ENCODE results near the gene CTIF.

Gene CTIF

DNA sequence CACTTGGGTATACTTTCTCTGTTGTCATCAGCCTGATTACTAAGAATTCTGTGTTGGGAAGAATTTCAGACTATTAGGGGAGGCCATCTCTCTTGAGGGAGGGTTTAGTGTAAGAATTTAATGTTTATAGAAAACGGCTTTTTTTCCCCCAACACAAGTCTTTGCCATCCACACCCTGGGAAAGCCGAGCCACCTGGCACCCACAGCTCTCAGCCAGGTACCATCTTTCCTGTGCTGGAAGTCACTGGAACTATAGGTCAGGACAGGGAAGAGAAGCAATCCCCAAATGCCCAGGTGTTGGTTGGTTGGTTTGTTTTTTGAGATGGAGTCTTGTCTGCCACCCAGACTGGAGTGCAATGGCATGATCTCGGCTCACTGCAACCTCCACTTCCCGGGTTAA, 256.9 kb downstream of the CTIF start:
- no peak for DNase-seq

DNA sequence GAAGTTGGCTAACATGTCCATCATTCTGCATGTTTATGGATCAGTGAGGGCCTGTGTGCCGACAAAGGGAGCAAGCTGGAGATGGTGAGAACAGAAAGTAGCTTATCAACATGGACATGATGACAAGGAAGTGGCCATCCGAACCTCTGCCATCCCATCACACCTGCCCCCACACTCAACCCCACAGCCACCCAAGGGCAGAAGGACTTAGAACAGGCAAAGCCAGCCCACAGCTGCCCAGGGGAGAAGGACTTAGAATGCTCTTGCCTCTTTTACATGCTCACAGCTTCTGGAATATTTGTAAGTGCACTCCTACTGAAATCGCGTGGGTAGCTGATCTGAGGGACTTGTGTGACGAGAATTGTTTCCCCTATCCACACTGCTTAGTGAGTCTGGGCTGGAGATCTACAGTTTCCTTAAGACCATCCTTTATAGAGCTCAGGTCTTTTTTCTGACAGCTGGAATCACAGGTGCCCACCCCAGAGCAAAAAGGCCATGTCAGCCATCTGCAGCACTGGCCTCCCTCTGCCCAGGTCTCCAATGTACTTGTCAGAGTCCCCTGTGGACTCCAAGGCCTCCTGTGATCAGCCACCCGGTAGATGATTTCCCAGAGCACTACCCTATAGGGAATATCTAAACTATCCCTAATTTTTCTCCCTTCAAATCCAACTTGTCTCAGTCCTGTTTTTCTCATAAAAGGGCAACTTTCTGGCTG, 257.8 kb downstream of the CTIF start:
- DNase-seq, result no peak

DNA sequence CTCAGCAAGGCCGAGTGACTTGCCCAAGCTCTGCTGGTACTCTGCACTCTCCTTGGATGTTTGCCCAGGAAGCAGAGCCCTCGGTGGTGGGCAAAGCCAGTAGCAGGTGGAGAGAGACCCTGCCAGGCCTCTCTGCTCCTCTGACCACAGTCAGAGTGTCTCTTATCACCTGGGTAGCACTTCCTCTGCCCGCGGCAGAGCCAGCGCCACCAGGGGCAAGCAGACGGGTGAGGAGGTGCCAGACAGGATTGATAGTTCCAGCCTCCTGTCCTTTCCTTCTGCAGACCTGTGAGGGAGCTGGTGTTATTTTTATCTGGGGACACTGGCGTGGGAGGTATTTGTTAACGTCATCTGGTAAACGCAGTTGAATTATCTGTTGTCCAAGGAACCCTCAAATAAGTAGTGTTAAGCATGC, 259.0 kb downstream of the CTIF start:
- DNase-seq, result peak in 1 of 2 experiments; percentile 17

DNA sequence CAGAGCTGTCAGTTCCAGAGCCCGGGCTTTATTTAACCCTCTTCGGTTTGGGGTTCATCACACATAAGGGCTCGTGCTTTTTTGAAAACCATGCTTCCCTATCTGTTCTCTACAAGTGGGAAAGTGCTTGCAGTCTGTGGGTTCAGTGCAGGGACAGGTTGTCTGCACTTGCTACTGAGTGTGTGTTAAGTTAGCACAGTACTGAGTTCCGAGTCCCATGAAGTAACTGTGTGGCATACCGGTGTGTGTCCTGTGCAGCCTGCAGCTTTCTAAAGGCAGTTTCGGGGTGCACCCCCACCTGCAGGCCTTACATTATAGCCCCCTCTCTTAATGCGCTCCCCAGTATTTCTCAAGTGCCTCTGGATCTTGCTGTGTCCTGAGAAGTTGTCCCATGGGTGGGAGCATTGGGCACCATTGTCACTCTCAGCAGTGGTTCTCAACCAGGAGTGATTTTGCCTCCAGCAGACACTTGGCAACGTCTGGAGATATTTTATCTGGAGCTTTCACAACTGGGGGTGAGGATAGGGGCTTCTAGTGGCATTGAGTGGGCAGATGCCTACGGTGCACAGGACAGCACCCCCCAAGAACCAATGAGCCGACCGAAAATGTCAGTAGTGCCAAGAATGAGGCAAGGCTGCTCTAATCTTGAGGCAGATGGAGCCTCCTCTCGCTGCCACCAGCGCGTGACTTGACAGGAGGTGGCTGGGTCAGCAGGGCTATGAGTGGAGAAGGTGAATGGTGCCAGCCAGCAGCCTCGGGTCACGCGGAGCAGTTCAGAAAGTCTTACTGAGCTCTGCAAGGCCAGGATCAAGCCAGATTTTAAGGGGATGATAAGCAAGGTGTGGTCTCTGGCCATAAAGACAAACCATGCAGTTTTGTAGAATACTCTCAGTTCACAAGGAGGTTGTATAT, 259.8 kb downstream of the CTIF start:
- no peak for DNase-seq

DNA sequence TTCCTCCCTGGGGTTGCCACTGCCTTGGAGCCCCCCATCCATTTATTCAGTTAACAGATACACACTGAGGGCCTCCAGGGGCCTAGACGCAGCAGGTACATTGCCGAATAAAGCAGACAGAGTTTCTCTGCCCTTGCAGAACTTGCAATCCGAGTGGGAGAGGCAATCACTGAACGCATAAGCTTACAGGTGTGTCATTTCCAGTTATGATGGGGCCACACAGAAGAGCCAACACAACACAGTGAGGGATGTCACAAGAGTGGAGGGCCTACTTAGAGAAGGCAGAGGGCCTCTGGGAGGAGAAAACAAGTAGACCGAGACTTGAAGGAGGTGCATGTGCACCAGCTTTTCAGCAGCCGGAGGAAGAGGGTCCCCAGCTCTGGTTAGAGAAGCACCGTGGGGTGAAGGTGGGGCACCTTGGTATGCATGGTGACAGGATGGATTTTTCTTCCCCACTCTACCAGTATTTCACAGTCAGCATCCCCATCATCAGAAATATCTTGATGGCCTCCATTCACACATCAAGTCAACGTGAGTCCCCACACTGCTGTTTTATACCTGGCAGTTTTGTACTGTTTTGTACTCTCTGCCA, 261.0 kb downstream of the CTIF start:
- no peak for DNase-seq

DNA sequence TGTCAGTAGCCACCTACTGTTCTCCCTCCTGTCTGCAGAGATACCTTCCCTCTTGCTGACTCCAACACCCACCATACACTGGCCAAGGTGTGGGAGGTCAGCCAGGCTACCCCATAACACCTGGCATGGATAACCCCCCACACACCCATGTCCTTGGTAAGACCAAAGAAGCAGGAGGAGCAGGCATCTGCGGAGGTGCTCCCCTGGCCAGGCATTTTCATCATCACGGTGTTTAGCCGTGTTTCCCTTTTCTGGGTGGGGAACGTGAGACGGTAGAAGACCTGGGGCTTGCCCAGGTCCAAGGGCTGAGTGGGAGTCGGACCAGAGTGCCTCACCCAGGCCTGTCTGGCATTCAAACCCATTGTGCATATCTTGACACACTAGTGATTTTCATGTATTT, 261.6 kb downstream of the CTIF start:
- no peak for DNase-seq

DNA sequence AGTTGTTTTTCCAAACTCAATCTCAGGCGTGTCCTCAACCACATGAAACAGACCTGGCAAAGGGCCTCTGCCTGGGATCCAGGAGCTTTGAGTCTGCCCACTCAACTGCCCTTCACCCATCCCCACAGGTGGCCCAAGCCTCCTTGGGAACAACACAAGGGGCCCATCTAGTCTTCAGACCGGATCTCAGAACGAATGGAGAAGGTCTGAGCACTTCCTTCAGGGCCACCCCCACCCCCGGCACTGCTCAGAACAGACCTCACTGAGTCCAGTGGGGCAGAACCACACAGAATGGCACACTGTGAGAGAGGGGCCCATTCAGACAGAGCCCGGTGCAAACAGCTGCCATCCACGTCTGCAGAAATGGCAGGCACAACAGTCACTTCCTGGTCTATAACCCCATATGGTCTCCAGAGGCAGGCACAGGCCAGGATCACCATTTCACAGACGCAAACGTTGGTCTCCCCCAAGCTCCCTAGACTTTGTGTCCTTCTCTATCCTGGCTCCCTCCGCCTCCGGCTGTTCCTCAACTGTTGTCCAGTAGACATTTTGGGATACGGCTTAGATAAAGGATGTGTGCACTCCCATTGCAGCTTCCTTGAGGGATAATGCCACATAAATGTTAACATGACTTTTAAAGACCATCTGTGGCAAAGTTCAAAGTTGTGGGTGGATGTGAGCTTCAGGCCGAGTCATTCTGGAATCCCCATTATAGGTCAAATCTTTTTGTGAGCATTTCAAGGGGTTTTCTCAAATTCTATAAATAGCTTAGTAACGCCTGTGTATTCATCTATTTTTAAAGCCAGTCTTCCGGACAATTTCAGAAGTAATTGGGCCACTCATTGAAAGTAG, 262.3 kb downstream of the CTIF start:
- DNase-seq, result no peak

DNA sequence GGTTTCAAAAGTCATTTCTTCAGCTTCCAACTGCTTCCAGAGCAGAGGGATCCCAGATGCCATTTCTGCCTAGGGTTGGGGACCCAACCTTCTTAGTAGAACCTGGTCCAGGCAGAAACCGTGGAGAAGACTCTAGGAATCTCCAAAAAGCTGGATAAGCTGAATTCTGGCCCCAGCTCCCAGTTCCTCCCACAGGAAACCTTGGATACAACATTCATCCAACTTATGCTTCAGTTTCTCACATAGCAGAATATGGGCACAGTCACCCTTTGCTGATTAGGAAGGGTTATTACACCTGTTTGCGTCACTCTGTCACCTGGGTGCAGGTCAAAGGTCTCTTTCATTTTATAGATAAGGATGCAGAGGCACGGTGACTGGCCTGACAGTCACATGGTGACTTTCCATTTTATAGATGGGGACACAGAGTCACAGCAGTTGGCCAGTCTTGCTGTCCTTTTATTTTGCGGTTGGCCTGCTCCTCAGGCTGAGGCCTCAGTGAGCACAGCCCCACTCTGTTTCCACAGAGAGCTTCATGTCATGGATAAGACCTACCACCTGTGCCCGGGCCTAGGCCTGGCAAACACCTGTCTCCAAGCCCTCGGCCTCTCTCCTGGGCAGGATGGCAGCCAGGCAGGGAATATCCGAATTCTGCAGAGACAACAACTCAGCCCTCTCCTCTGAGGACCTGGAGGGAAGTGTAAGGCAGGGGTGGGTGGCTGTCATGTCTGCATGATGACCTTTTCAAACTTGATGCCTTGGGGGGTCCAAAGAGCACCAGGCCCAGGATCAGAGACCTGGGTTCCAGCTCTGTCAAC, 263.1 kb downstream of the CTIF start:
- DNase-seq, result no peak

DNA sequence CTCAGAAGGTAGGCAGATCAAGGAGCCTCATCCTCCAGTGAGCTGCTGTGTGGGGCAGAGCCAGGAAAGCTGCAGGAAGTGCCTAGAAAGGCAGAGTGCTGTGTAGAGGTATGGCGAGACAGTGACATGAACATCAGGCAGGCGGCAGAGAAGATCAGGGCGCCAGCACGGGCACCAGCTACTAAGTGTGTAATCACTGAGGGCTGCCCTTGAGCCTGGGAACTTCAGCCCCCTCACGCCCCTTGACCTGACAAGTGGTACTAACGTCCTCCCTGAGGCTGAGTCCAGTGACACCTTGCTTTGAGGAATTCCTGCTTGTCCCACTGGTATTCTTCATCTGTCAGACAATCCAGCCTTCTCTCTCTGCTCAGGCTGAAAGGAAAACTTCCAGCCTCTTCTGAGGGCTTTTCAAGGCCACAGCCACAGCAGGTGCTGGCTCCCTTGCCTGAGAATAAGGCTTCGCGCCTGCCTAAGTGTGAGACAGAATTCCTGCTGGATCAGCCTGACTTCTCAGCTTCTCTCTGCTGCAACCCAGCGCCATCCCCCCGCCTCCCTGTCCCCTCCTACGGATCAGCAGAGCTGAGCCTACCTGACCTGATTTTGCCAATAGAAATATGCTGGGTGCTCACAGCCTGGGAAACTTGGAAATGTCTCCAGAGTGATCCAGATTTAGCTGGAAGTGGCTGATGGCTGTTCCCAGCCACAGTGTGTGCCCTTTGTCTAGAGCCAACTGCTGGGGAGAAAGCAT, 263.9 kb downstream of the CTIF start:
- no peak for DNase-seq

DNA sequence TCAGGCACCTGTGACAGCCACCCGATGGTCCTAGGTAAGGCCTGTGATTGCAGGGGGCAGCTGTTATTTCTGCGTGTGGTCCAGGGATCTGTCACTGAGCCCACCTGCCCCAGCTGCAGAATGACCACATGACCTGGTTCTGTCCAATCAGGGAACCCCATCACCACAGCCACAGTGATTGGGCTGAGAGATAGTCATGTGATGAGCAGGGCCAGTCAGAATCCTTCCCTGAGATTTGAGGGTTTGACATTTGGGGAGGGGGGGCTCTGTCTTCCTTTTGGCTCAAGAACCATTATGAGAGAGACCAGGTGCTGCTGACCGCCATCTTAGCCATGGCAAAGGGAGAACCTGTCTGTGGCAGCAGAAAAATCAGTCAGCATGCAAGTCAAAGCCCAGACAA, 264.7 kb downstream of the CTIF start:
- DNase-seq, result no peak

DNA sequence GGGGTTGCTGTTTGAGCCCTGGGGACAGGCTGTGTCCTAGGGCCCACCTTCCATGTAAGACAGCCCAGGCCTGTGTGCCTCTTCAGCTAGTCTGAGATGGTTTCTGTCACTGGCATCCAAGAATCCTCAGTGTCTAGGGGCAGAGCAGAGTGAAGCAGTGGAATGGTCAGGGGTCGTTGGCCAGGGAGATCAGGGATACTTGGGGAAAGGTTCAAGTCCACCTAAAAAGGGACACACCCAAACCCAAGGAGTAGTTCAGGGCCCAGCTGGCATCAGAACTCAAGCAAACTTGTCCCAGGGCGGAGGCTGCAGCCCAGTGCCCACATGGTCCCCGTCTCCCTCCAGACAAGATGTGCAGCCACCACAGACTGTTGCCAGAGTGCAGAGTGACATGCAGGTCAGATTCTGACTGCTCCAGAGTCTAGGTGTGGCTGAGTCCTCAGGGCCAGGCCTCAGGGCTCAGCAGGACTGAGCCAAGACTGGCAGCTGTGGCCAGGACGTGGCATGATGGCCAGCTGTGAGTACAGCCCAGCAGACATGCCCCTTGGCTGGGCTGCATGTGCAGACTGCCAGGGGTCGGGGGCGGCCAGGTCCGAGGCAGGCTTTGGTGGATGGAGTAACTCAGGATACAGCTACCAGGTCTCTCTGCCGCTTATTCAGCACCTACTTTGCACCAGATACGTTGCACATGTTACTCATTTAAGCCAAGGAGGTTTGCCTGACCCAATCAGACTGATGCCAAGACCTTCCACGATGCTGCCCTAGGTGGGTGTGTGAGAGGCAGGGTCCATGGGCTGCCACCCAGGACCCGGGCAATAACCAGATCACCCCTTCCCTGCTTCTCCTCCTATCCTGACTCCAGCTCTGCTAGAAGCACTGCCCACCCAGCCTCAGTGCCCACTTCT, 265.4 kb downstream of the CTIF start:
- DNase-seq, result no peak

DNA sequence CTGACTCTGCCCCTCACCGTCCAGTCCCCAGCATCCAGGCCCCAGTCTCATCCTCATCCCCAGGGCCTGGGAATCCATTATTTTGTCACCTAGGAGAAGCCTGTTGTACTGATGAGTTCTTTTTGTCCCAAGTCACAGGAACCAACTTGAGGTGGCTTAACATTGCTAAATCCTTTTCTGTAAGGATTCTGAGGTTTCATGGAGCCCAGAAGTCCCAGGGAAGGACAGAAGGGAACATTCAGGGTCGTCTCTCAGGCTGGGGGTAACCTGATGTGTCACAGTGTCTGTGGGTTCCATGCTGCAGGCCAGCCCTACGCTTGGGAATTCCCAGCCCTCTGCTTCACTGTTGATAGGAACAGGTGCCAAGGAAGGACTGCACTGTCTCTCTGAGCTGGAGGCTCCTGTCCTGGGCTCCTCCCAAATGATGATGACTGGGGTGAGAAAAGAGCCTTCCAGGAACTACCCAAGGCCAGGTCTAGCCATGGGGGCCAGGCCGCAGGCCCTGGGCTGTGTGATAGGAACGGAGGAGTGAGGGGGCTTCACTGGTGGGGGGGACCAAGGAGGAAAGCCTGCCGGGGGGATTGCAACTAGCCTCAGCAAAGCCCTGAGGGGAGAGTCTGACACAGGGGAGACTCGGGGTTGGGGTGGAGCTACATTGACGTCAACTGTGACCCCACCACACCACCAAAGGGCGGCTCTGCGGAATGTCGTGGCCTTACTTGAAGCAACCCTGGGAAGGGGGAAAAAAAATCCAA, 266.2 kb downstream of the CTIF start:
- no peak for DNase-seq

DNA sequence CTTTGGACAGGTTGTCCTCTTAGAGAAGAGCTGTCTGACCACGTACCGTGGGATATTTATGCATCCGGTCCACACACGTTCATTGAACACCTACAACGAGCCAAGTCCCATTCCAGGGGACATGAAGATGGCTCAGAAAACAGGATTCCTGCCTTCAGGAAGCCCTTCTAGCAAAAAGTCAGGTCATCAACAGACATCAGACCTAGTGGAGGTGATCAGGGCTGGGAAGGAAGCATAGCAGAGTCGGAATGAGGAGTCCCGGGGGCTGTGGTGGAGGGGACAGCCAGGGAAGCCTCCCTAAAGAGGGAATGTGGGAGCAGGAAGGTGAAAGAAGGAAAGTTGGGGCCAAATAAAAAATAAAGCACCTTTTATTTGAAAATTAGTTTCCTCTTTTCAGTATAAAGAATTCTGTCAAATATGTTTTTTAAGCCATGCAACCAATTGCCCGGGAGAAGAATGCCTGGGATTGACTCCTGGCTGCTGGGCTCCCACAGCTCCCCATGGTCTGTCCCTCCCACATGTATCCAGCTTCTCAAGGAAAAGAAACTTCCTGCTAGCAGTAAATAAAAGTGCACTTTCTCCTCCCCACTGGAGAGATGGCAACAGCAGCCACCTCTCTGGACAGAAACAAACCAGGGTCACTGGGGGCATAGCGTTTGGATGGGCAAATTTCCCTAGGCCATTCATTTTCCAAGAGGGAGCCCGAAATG, 267.1 kb downstream of the CTIF start:
- no peak for DNase-seq

DNA sequence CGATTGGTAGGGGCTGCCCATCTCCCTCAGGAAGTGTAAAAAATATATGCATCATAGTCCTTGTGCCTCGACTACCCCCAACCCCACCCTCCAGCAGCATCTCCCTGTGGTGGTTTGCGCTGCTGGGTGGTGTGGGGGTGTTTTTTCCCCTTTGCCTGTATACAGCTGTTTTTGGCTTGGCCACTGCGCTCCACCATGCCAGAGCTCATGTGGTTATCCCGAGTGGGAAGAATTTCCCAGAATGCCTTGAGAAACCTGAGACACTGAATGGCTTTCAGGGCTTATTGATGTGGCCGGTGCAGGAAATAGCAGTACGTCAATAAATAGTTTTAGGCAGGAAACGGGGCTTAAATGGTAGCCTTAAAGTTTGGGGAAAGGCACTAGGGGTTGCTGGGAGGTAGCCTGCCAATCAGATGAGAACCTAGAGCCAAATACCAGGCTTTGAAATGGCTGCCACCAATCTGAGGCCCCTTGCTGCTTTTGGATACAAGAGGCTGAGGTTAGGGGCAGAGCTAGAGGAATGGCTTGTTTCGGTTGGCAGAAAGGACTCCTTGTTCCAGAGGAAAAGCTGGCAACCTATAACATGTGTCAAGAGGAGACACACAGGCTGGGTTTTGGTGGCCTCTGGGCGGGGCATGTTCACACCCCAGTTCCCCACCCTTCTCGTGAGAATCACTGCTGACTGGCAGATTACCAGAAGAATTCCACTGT, 267.9 kb downstream of the CTIF start:
- no peak for DNase-seq

DNA sequence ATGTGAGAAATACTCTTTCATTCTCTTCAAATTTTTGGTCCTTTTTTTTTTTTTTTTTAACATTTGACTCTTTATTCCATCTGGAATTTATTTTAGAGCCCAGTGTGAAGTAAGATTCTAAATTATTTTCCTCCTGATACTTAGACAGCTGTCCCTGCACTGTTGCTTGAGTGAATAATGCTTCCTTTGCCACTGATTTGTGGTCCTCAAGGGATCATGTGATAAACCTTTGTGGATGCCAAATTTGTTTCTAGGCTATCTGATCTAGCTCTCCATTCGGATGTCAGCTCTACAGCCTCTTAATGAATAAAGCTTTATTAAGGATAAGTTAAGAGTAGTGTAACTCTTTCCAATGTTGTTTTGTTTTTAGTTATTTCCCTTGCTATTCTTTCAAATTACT, 269.6 kb downstream of the CTIF start:
- DNase-seq, result no peak

DNA sequence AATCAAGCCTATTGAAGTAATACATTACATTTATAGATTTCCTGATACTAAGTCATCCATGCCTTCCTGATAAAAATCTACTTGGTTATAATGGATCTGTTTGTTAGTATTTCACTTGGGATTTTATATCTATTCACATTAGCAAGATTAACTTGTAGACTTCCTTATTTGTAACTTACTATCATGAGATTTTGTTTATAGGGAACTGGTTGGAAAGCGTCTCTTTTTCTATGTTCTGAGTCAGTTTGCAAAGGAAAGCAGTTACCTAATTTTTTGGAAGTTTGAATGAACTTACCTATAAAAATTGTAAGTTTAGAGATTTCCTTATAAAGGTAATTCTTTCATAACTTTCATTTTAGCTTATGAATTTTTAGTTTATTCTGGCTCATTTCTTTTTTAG, 270.5 kb downstream of the CTIF start:
- DNase-seq, result no peak

DNA sequence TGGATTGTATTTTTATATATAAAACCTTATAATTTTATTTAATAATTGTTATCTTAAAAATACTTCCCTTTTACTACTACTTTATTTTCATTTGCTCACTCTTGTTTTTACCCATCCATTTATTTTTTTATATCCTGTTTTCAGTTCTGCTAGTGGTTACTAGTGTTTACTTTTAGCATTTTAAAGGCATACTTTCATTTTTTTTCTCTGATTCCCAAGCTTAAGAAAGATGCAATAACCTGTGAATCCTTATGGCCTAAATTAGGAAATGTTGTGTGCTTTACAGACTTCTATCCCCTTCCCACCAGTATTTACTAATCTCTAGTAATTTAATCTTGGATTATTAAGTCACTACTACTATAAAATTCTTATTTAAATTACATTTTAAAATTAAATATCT, 272.0 kb downstream of the CTIF start:
- no peak for DNase-seq

DNA sequence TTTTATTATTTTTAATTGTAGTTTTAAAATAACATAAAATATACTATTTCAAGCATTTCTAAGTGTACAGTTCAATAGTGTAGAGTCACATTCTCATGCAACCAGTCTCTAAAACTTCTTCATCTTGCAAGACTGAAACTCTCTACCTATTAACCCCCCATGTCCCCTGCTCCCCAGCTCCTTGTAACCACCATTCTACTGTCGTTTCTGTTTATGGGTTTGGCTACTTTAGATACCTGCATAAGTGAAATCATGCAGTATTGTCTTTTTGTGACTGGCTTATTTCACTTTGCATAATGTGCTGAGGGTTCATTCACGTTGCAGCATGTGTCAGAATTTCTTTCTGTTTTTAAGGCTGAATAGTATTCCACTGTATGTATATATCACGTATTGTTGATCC, 272.6 kb downstream of the CTIF start:
- no peak for DNase-seq

Measured in NCI-H2081 (cell line).